K562 (cell line): ENCODE data around the gene JADE2. TPM values are rescaled to one million over a fixed set of nuclear protein-coding genes. Genes with fewer than 3 reads are reported as not detected.

Experiments used
- ATAC-seq: fragments of 200-7000 bp; cut with Tn5 transposase; 3 replicates; pipeline ENCODE4 v1.9.1; 2020; ENCODE audit warnings: moderate library complexity
- BruUV-seq: library from RNA; stranded (reverse); fragments of 400-500 nt; replicated peaks from 2 replicates; lab custom pipeline; 2021; lab: Mats Ljungman, UMichigan
- CTCF ChIA-PET: fragments of 300-600 bp; formaldehyde crosslinking; extraction: SDS; loops from one replicate; lab custom pipeline; 2021; ENCODE audit warnings: low intra/inter-chr PET ratio; lab: Yijun Ruan, JAX
- POLR2A ChIA-PET: fragments of 300-600, 350-650 bp; sonication (Branson Sonifier 250); formaldehyde crosslinking; extraction: SDS; loops from one replicate; lab custom pipeline; 2021; ENCODE audit warnings: antibody characterized with exemption, inconsistent platforms; lab: Yijun Ruan, JAX
- DNase-seq, 4 experiments: peaks; one replicate each; pipeline versions ENCODE4 v3.0.0 to v3.0.0-alpha.2; 2011 to 2018; ENCODE audit warnings: low spot score in 3 of 4, mixed read lengths in 3 of 4; ENCODE audit errors: extremely low read depth in 1 of 4
- FAIRE-seq: peaks from 2 replicates; lab custom pipeline; 2011; peaks lifted over from hg19 to GRCh38; lab: Jason Lieb, UNC
- H2AFZ ChIP-seq: 2 replicates; pipeline ENCODE4 v1.6.0; 2011; ENCODE audit warnings: low read depth, low read length, control low read depth, inconsistent platforms
- H3K27ac ChIP-seq: fragments of 200-600 bp; 3 replicates; pipeline ENCODE4 v1.8.0; 2011; ENCODE audit warnings: low read depth, mild to moderate bottlenecking, control low read depth, inconsistent platforms, low read length, moderate library complexity, mixed read lengths; ENCODE audit errors: extremely low read depth
- H3K27me3 ChIP-seq, 2 experiments: fragments of 300-600 bp in 1 of 2; 2 replicates in 1 of 2; 3 replicates in 1 of 2; pipeline versions ENCODE4 v1.6.0 to v1.8.0; 2011; ENCODE audit warnings: inconsistent platforms in 2 of 2, low read length in 2 of 2, mild to moderate bottlenecking in 1 of 2, mixed read lengths in 1 of 2, moderate library complexity in 1 of 2; ENCODE audit not compliant: control insufficient read depth in 2 of 2, insufficient read depth in 2 of 2
- H3K36me3 ChIP-seq: fragments of 300-600 bp; 3 replicates; pipeline ENCODE4 v1.8.0; 2011; ENCODE audit warnings: mild to moderate bottlenecking, low read length, inconsistent platforms; ENCODE audit not compliant: control insufficient read depth, insufficient read depth
- H3K4me1 ChIP-seq, 2 experiments: fragments of 200-600 bp in 1 of 2; replicated peaks in 1 of 2; 2 replicates in 1 of 2; 3 replicates in 1 of 2; pipeline versions ENCODE4 v1.5.1 to v1.8.0; 2011; ENCODE audit warnings: inconsistent platforms in 2 of 2, low read length in 2 of 2, mild to moderate bottlenecking in 1 of 2, mixed read lengths in 1 of 2, moderate library complexity in 1 of 2; ENCODE audit not compliant: control insufficient read depth in 2 of 2, insufficient read depth in 2 of 2
- H3K4me2 ChIP-seq: 2 replicates; pipeline ENCODE4 v1.6.1; 2011; ENCODE audit warnings: low read length, control low read depth, inconsistent platforms, mixed read lengths; ENCODE audit not compliant: insufficient read depth
- H3K4me3 ChIP-seq: fragments of 200-600 bp; sonication (generic), shearing (Covaris generic); 2 replicates; pipeline ENCODE4 v1.5.1; 2016; ENCODE audit warnings: control low read depth, inconsistent platforms
- H3K79me2 ChIP-seq: fragments of 200-600 bp; 3 replicates; pipeline ENCODE4 v1.8.0; 2011; ENCODE audit warnings: low read length, inconsistent platforms; ENCODE audit not compliant: control insufficient read depth, insufficient read depth
- H3K9ac ChIP-seq, 2 experiments: 2 replicates each; pipeline versions ENCODE4 v1.6.0 to v1.6.1; 2011; ENCODE audit warnings: low read depth in 2 of 2, low read length in 2 of 2, control low read depth in 1 of 2, inconsistent platforms in 1 of 2, mild to moderate bottlenecking in 1 of 2, mixed read lengths in 1 of 2; ENCODE audit not compliant: insufficient read depth in 1 of 2
- H3K9me1 ChIP-seq: one replicate; pipeline ENCODE4 v1.6.0; 2011; ENCODE audit warnings: inconsistent platforms, mild to moderate bottlenecking, low read length, moderate library complexity; ENCODE audit not compliant: control insufficient read depth, insufficient read depth
- H3K9me3 ChIP-seq: replicated peaks from 2 replicates; pipeline ENCODE4 v1.5.1; 2011; ENCODE audit warnings: low read depth, low read length, inconsistent platforms; ENCODE audit not compliant: control insufficient read depth, insufficient read depth
- H4K20me1 ChIP-seq: replicated peaks from 2 replicates; pipeline ENCODE4 v1.6.1; 2011; ENCODE audit warnings: low read length, inconsistent platforms, mixed read lengths; ENCODE audit not compliant: control insufficient read depth, insufficient read depth
- ELK3 ChIP-seq: fragments of 450-650 bp; formaldehyde crosslinking; IDR thresholded peaks from 2 replicates; pipeline ENCODE4 v1.4.0; 2020; ENCODE audit warnings: mild to moderate bottlenecking
- FOXJ2 ChIP-seq: fragments of 200-800 bp; sonication (Bioruptor generic); IDR thresholded peaks from 2 replicates; pipeline ENCODE4 v1.6.1; 2016; ENCODE audit warnings: missing genetic modification characterization, missing compliant biosample characterization
- GABPB1 ChIP-seq: sonication (generic); formaldehyde crosslinking; IDR thresholded peaks from 2 replicates; pipeline ENCODE4 v1.8.0; 2022; ENCODE audit warnings: mild to moderate bottlenecking, missing genetic modification reagents
- KLF16 ChIP-seq: IDR thresholded peaks from 2 replicates; pipeline ENCODE4 v1.6.1; 2016; ENCODE audit warnings: antibody characterized with exemption
- NFRKB ChIP-seq: fragments of 450-650 bp; IDR thresholded peaks from 2 replicates; pipeline ENCODE4 v1.6.1; 2016; ENCODE audit warnings: low read depth
- PHB2 ChIP-seq: fragments of 450-650 bp; IDR thresholded peaks from 2 replicates; pipeline ENCODE4 v1.6.1; 2017; ENCODE audit warnings: low read depth
- ZBTB12 ChIP-seq: fragments of 250-450 bp; sonication (Bioruptor Pico); IDR thresholded peaks from 2 replicates; pipeline ENCODE4 v1.4.0; 2020
- ZNF407 ChIP-seq: fragments of 450-650 bp; IDR thresholded peaks from 2 replicates; pipeline ENCODE4 v1.6.1; 2016; ENCODE audit warnings: low read depth
- ZNF695 ChIP-seq: fragments of 450-650 bp; formaldehyde crosslinking; IDR thresholded peaks from 2 replicates; pipeline ENCODE4 v1.4.0; 2020; ENCODE audit warnings: mild to moderate bottlenecking, moderate library complexity
- ZNF778 ChIP-seq: fragments of 450-650 bp; formaldehyde crosslinking; IDR thresholded peaks from 2 replicates; pipeline ENCODE4 v1.4.0; 2020; ENCODE audit warnings: mild to moderate bottlenecking, moderate library complexity
- WGBS: fragments of 100-300 bp; shearing (Covaris generic); methylation state at CpG from one replicate; pipeline ENCODE4 v1.1.6; 2016; ENCODE audit warnings: low coverage, mixed read lengths; ENCODE audit not compliant: insufficient coverage; ENCODE audit errors: missing lambda C conversion rate; 5-methylcytosine and 5-hydroxymethylcytosine counted together
- in situ Hi-C: fragments of 300-500 bp; cut with MboI; formaldehyde crosslinking; loops from 4 replicates; pipeline ENCODE4 v1.15.0; 2018; ENCODE audit warnings: inconsistent platforms, mixed read lengths
- intact Hi-C: fragments of 100-400 bp; cut with micrococcal nuclease; formaldehyde crosslinking; loops from 2 replicates; pipeline ENCODE4 v1.14.2; 2022
- polyA plus RNA-seq, 8 experiments: library from polyadenylated mRNA; depleted of rRNA in 4 of 8; stranded (reverse) in 5 of 8; unstranded in 3 of 8; fragments of >200 nt; fragmentation: Nextera tagmentation in 2 of 8; fragmentation: Illumina TruSeq in 1 of 8; extraction: Ambion mirVana in 2 of 8; extraction: Trizol in 1 of 8; gene quantifications; 2 replicates each; pipeline versions ENCODE4 v1.2.1 to v1.2.3, GENCODE V29; 2011 to 2014; ENCODE audit warnings: inconsistent platforms in 1 of 8, missing spikeins in 1 of 8
- total RNA-seq, 7 experiments: library from RNA; depleted of rRNA in 6 of 7; stranded (reverse); fragments of >200 nt in 6 of 7; fragmentation: Illumina TruSeq in 2 of 7; extraction: Trizol in 2 of 7; gene quantifications; 2 replicates each; pipeline versions ENCODE4 v1.2.1 to v1.2.3, GENCODE V29; 2011 to 2021; ENCODE audit warnings: low replicate concordance in 1 of 7

JADE2 gene
- total and polyA plus RNA-seq, 9 of the 15 experiments (the other 6 are each of a cell fraction or from before 2014, with no cell fraction given) = 0.50 to 23.3 (median 9.1) TPM

GRCh38 chr5:134551901-134552300, 26.4 kb downstream of the JADE2 start:
- in situ Hi-C loops = no loop called here
- POLR2A ChIA-PET = interaction anchor here (0.5 to 1.3 kb wide), 2 partner anchors 8 to 9 kb away, joined by 3 to 4 read pairs; no protein-coding TSS in a partner anchor

More at GRCh38 chr5:134551901-134552300, 26.4 kb downstream of the JADE2 start:
- DNase-seq = no peak
- Histone ChIP-seq H2AFZ (no peak overlapping the region), H3K4me2 (no peak overlapping the region), H3K4me3 (no peak overlapping the region), H3K4me1 (peaks cover 0 to 11% of the 10 kb centered on the region in 2 experiments; a peak in 1 of 5 replicates), H3K27ac (no peak overlapping the region), H3K9me3 (no peaks in the 10 kb centered on the region; the same call in 1 of the 2 replicates), H3K9me1 (peaks cover 5% of the 10 kb centered on the region), H4K20me1 (no peaks in the 10 kb centered on the region; the same call in 1 of the 2 replicates)
- CTCF ChIA-PET = no interaction called here
- TF ChIP-seq PHB2 = no peak
- TF ChIP-seq ZNF778 = no peak
- TF ChIP-seq ZBTB12 (CRISPR knock-in tag) = no peak
- no peak for TF ChIP-seq GABPB1 (CRISPR knock-in tag)
- no peak for TF ChIP-seq KLF16
- no peak for TF ChIP-seq ZNF695 (CRISPR knock-in tag)
- no peak for TF ChIP-seq ZNF407
- TF ChIP-seq ELK3 (CRISPR knock-in tag) = no peak
- no peak for TF ChIP-seq FOXJ2 (tag)
- no peak for TF ChIP-seq NFRKB
- TF ChIP-seq, all 486 proteins: peak for 0
- H3K27me3 ChIP-seq = no peaks in the 10 kb centered on the region
- BruUV-seq = no TSS peak
- 75% methylated on average over 5 of the region's 8 CpGs for WGBS
- FAIRE-seq = no peak
- ATAC-seq = no peak
- intact Hi-C loops = no loop called here
- H3K79me2 ChIP-seq = no peaks in the 10 kb centered on the region
- H3K36me3 ChIP-seq = peaks cover 42% of the 10 kb centered on the region; the same call in 2 of the 3 replicates
- no peak overlapping the region for H3K9ac ChIP-seq
